H9 (cell line): Measurements from ENCODE around the gene GFPT2. TPM values are rescaled to one million over a fixed set of nuclear protein-coding genes. Genes with fewer than 3 reads are reported as not detected.

Source experiments
- DNase-seq: peaks from one replicate; pipeline ENCODE4 v3.0.0-alpha.2; 2017
- H2AFZ ChIP-seq: one replicate; pipeline ENCODE4 v1.6.1; 2013; ENCODE audit warnings: mild to moderate bottlenecking, low read length, control low read depth, moderate library complexity
- H2AK5ac ChIP-seq: 2 replicates; pipeline ENCODE4 v1.6.1; 2013; ENCODE audit warnings: low read length, control low read depth, mixed read lengths; ENCODE audit not compliant: insufficient read length
- H2BK120ac ChIP-seq: one replicate; pipeline ENCODE4 v1.6.1; 2013; ENCODE audit warnings: low read depth, mild to moderate bottlenecking, low read length, control low read depth, inconsistent platforms; ENCODE audit not compliant: poor library complexity, severe bottlenecking
- H2BK12ac ChIP-seq: 2 replicates; pipeline ENCODE4 v1.6.1; 2013; ENCODE audit warnings: low read length, control low read depth, mixed read lengths, low read depth; ENCODE audit not compliant: insufficient read length
- H2BK15ac ChIP-seq: 2 replicates; pipeline ENCODE4 v1.6.1; 2013; ENCODE audit warnings: low read depth, low read length, control low read depth
- H2BK20ac ChIP-seq: one replicate; pipeline ENCODE4 v1.6.1; 2013; ENCODE audit warnings: low read depth, mild to moderate bottlenecking, low read length, control low read depth, inconsistent platforms; ENCODE audit not compliant: poor library complexity, severe bottlenecking
- H2BK5ac ChIP-seq: 2 replicates; pipeline ENCODE4 v1.6.1; 2013; ENCODE audit warnings: low read length, control low read depth, mixed read lengths; ENCODE audit not compliant: insufficient read length
- H3K14ac ChIP-seq: 2 replicates; pipeline ENCODE4 v1.6.1; 2013; ENCODE audit warnings: low read length, control low read depth; ENCODE audit not compliant: insufficient read depth
- H3K18ac ChIP-seq: 2 replicates; pipeline ENCODE4 v1.6.1; 2013; ENCODE audit warnings: low read depth, mild to moderate bottlenecking, mixed read lengths, low read length, control low read depth; ENCODE audit not compliant: insufficient read length
- H3K23ac ChIP-seq: 2 replicates; pipeline ENCODE4 v1.6.1; 2013; ENCODE audit warnings: low read length, control low read depth, mixed read lengths, low read depth; ENCODE audit not compliant: insufficient read length
- H3K23me2 ChIP-seq: 2 replicates; pipeline ENCODE4 v1.6.1; 2013; ENCODE audit warnings: low read depth, mild to moderate bottlenecking, mixed read lengths, low read length, control low read depth; ENCODE audit not compliant: insufficient read length, poor library complexity, severe bottlenecking
- H3K27ac ChIP-seq: 2 replicates; pipeline ENCODE4 v1.5.1; 2013; ENCODE audit warnings: low read length, control low read depth, mixed read lengths, low read depth; ENCODE audit not compliant: insufficient read length
- H3K27me3 ChIP-seq: 2 replicates; pipeline ENCODE4 v1.6.1; 2013; ENCODE audit warnings: low read length, control low read depth, inconsistent platforms; ENCODE audit not compliant: insufficient read depth
- H3K4ac ChIP-seq: 2 replicates; pipeline ENCODE4 v1.6.1; 2013; ENCODE audit warnings: low read depth, mild to moderate bottlenecking, control low read depth, inconsistent platforms, low read length, moderate library complexity
- H3K4me1 ChIP-seq: 2 replicates; pipeline ENCODE4 v1.6.1; 2013; ENCODE audit warnings: low read length, control low read depth, inconsistent platforms; ENCODE audit not compliant: insufficient read depth
- H3K4me2 ChIP-seq: 2 replicates; pipeline ENCODE4 v1.6.1; 2013; ENCODE audit warnings: low read length, control low read depth, mixed read lengths; ENCODE audit not compliant: insufficient read length, insufficient read depth
- H3K56ac ChIP-seq: 2 replicates; pipeline ENCODE4 v1.6.1; 2013; ENCODE audit warnings: low read depth, mild to moderate bottlenecking, mixed read lengths, low read length, control low read depth; ENCODE audit not compliant: insufficient read length
- H3K79me1 ChIP-seq: 2 replicates; pipeline ENCODE4 v1.6.1; 2013; ENCODE audit warnings: low read depth, mild to moderate bottlenecking, moderate library complexity, low read length, control low read depth, inconsistent platforms; ENCODE audit not compliant: insufficient read depth, poor library complexity, severe bottlenecking
- H3K79me2 ChIP-seq: 2 replicates; pipeline ENCODE4 v1.6.1; 2013; ENCODE audit warnings: low read length, control low read depth, inconsistent platforms; ENCODE audit not compliant: insufficient read depth
- H3K9ac ChIP-seq: 2 replicates; pipeline ENCODE4 v1.6.1; 2013; ENCODE audit warnings: low read length, control low read depth, mixed read lengths; ENCODE audit not compliant: insufficient read length; ENCODE audit errors: extremely low read depth
- H3K9me3 ChIP-seq: one replicate; pipeline ENCODE4 v1.6.1; 2013; ENCODE audit warnings: low read depth, low read length, inconsistent platforms; ENCODE audit not compliant: control insufficient read depth
- H3T11ph ChIP-seq: one replicate; pipeline ENCODE4 v1.6.1; 2013; ENCODE audit warnings: mild to moderate bottlenecking, low read length, control low read depth, inconsistent platforms
- H4K20me1 ChIP-seq: one replicate; pipeline ENCODE4 v1.6.1; 2013; ENCODE audit not compliant: control insufficient read depth, insufficient read length, insufficient read depth
- H4K5ac ChIP-seq: 2 replicates; pipeline ENCODE4 v1.6.1; 2013; ENCODE audit warnings: low read depth, mild to moderate bottlenecking, mixed read lengths, low read length, control low read depth; ENCODE audit not compliant: insufficient read length
- H4K8ac ChIP-seq: replicated peaks from 2 replicates; pipeline ENCODE4 v1.6.1; 2013; ENCODE audit warnings: low read length, control low read depth, mixed read lengths, low read depth; ENCODE audit not compliant: insufficient read length
- H4K91ac ChIP-seq: 2 replicates; pipeline ENCODE4 v1.6.1; 2013; ENCODE audit warnings: low read depth, mild to moderate bottlenecking, moderate library complexity, mixed read lengths, low read length, control low read depth; ENCODE audit not compliant: insufficient read length
- H3K27ac Mint-ChIP-seq, 3 experiments: 2 replicates in 2 of 3; 3 replicates in 1 of 3; pipeline ENCODE4 v1.8.0; 2020 to 2021; ENCODE audit warnings: mixed read lengths in 3 of 3, mild to moderate bottlenecking in 1 of 3, moderate library complexity in 1 of 3
- H3K27me3 Mint-ChIP-seq: 2 replicates; pipeline ENCODE4 v1.8.0; 2021; ENCODE audit warnings: low read depth, mild to moderate bottlenecking, moderate library complexity, mixed read lengths
- H3K36me3 Mint-ChIP-seq, 3 experiments: 2 replicates in 2 of 3; 3 replicates in 1 of 3; pipeline ENCODE4 v1.8.0; 2020 to 2021; ENCODE audit warnings: low read depth in 3 of 3, mixed read lengths in 3 of 3; ENCODE audit not compliant: insufficient read depth in 1 of 3
- H3K4me1 Mint-ChIP-seq, 2 experiments: 2 replicates each; pipeline ENCODE4 v1.8.0; 2020; ENCODE audit warnings: mixed read lengths in 2 of 2
- H3K4me3 Mint-ChIP-seq, 2 experiments: 2 replicates in 1 of 2; 3 replicates in 1 of 2; pipeline ENCODE4 v1.8.0; 2020 to 2021; ENCODE audit warnings: mild to moderate bottlenecking in 2 of 2, mixed read lengths in 2 of 2, moderate library complexity in 1 of 2
- H3K9me3 Mint-ChIP-seq, 2 experiments: 2 replicates in 1 of 2; 3 replicates in 1 of 2; pipeline ENCODE4 v1.8.0; 2020; ENCODE audit warnings: mild to moderate bottlenecking in 2 of 2, mixed read lengths in 2 of 2, moderate library complexity in 1 of 2
- CTCF ChIP-seq: fragments of 200-600 bp; sonication (generic); conservative IDR thresholded peaks from 3 replicates; pipeline ENCODE4 v1.8.0; 2021; ENCODE audit warnings: antibody characterized with exemption, mild to moderate bottlenecking
- WGBS: extraction: QIAGEN DNeasy Blood & Tissue Kit; methylation state at CpG from one replicate; pipeline ENCODE4 v1.1.7; 2013; ENCODE audit warnings: missing lambda C conversion rate, low lambda C conversion rate, mixed read lengths; ENCODE audit not compliant: insufficient read length; ENCODE audit errors: extremely low coverage; 5-methylcytosine and 5-hydroxymethylcytosine counted together
- total RNA-seq: library from RNA; stranded (reverse); gene quantifications from 2 replicates; pipeline ENCODE4 v1.2.1, GENCODE V29; 2021

GFPT2 gene
- total RNA-seq, 1 experiment from 2014 or later: 89.8 TPM

GRCh38 chr5:180380441-180380840, 27.3 kb upstream of the GFPT2 start:
- no peak overlapping the region for H2BK5ac ChIP-seq
- no peak overlapping the region for H3K27ac Mint-ChIP-seq
- no peak overlapping the region for H4K5ac ChIP-seq
- H4K20me1 ChIP-seq: no peaks in the 10 kb centered on the region
- H3K23ac ChIP-seq: no peak overlapping the region
- H3K4ac ChIP-seq: no peak overlapping the region
- H2BK15ac ChIP-seq: no peak overlapping the region
- no peak overlapping the region for H3T11ph ChIP-seq
- H2BK120ac ChIP-seq: no peak overlapping the region
- peaks cover 2% of the 10 kb centered on the region; the same call in 1 of the 2 replicates for H3K27me3 Mint-ChIP-seq
- no peaks in the 10 kb centered on the region for H3K9me3 ChIP-seq
- H3K56ac ChIP-seq: no peak overlapping the region
- H4K8ac ChIP-seq: no peak overlapping the region
- DNase-seq: no peak
- no peak overlapping the region for H2AFZ ChIP-seq
- H3K4me2 ChIP-seq: no peak overlapping the region
- H2BK20ac ChIP-seq: no peak overlapping the region
- H3K9ac ChIP-seq: no peak overlapping the region
- no peak overlapping the region for H3K27ac ChIP-seq
- H3K14ac ChIP-seq: no peak overlapping the region
- no peaks in the 10 kb centered on the region for H3K4me1 ChIP-seq
- H2AK5ac ChIP-seq: no peak overlapping the region
- no peaks in the 10 kb centered on the region for H3K27me3 ChIP-seq
- WGBS: no CpG with 5 or more reads among the region's 10 CpGs
- H3K4me1 Mint-ChIP-seq: peaks cover 8 to 15% of the 10 kb centered on the region in 2 experiments
- no peak overlapping the region for H3K4me3 Mint-ChIP-seq
- no peaks in the 10 kb centered on the region for H3K79me1 ChIP-seq
- H3K23me2 ChIP-seq: no peaks in the 10 kb centered on the region
- no peaks in the 10 kb centered on the region for H3K9me3 Mint-ChIP-seq
- no peaks in the 10 kb centered on the region for H3K36me3 Mint-ChIP-seq
- no peak overlapping the region for H4K91ac ChIP-seq
- no peak overlapping the region for H3K18ac ChIP-seq
- H2BK12ac ChIP-seq: no peak overlapping the region
- no peaks in the 10 kb centered on the region for H3K79me2 ChIP-seq
- TF ChIP-seq CTCF: no peak
